Naive thymus-derived CD4-positive, alpha-beta T cell (primary cell): Measurements from ENCODE around the gene TFPI2. TPM values are rescaled to one million over a fixed set of nuclear protein-coding genes. Genes with fewer than 3 reads are reported as not detected.
"Not testable (repeated sequence)": the region's sequence is repeated elsewhere in the genome, so short reads cannot be mapped to it uniquely, and the experiment has no call there.

Experiments
- ATAC-seq: fragments of 150-1000 bp; cut with Tn5 transposase; 2 replicates; pipeline ENCODE4 v1.10.0; 2021; ENCODE audit warnings: mild to moderate bottlenecking, moderate library complexity
- CTCF ChIA-PET: fragments of 350-600 bp; sonication (Branson Sonifier 250); formaldehyde crosslinking; loops from one replicate; lab custom pipeline; 2021; ENCODE audit warnings: antibody characterized with exemption; lab: Charles Lee
- POLR2A ChIA-PET: fragments of 350-600 bp; sonication (Branson Sonifier 250); formaldehyde crosslinking; loops from one replicate; lab custom pipeline; 2021; ENCODE audit warnings: antibody characterized with exemption, inconsistent platforms; lab: Charles Lee
- DNase-seq, 9 donors: peaks; one replicate each; pipeline versions ENCODE4 v3.0.0 to v3.0.0-alpha.2; 2020 to 2022; ENCODE audit warnings: mixed read lengths in 1 of 9
- H3K27ac ChIP-seq: one replicate; pipeline ENCODE4 v1.7.0; 2013; ENCODE audit warnings: mild to moderate bottlenecking, low read depth, low read length, moderate library complexity
- H3K27me3 ChIP-seq, 2 donors: one replicate each; pipeline ENCODE4 v1.7.0; 2013; ENCODE audit warnings: low read length in 2 of 2, mild to moderate bottlenecking in 2 of 2, moderate library complexity in 2 of 2; ENCODE audit not compliant: control insufficient read depth in 2 of 2, insufficient read depth in 2 of 2
- H3K36me3 ChIP-seq, 3 experiments: 1 replicate in 2 of 3; 2 replicates in 1 of 3; pipeline ENCODE4 v1.7.0; 2013; ENCODE audit warnings: low read length in 3 of 3, mild to moderate bottlenecking in 3 of 3, moderate library complexity in 1 of 3; ENCODE audit not compliant: insufficient read depth in 3 of 3, control insufficient read depth in 2 of 3
- H3K4me1 ChIP-seq, 2 donors: one replicate each; pipeline ENCODE4 v1.7.0; 2013; ENCODE audit warnings: low read length in 2 of 2, mild to moderate bottlenecking in 2 of 2, moderate library complexity in 1 of 2; ENCODE audit not compliant: control insufficient read depth in 2 of 2, insufficient read depth in 2 of 2
- H3K4me3 ChIP-seq: 2 replicates; pipeline ENCODE4 v1.7.0; 2013; ENCODE audit warnings: mild to moderate bottlenecking, low read length
- H3K9me3 ChIP-seq, 3 experiments: 1 replicate in 2 of 3; 2 replicates in 1 of 3; pipeline ENCODE4 v1.7.0; 2013; ENCODE audit warnings: low read length in 3 of 3; ENCODE audit not compliant: control insufficient read depth in 2 of 3
- H3K27ac Mint-ChIP-seq, 9 donors: one replicate each; pipeline ENCODE4 v1.8.0; 2020 to 2022; ENCODE audit warnings: mixed read lengths in 9 of 9, mild to moderate bottlenecking in 8 of 9, moderate library complexity in 5 of 9, inconsistent platforms in 2 of 9
- H3K27me3 Mint-ChIP-seq, 5 donors: one replicate each; pipeline ENCODE4 v1.8.0; 2021 to 2022; ENCODE audit warnings: mixed read lengths in 5 of 5, mild to moderate bottlenecking in 1 of 5
- H3K36me3 Mint-ChIP-seq, 5 donors: one replicate each; pipeline ENCODE4 v1.8.0; 2020 to 2022; ENCODE audit warnings: mixed read lengths in 5 of 5, mild to moderate bottlenecking in 3 of 5, inconsistent platforms in 1 of 5
- H3K4me1 Mint-ChIP-seq, 7 donors: one replicate each; pipeline ENCODE4 v1.8.0; 2020 to 2022; ENCODE audit warnings: mixed read lengths in 7 of 7, mild to moderate bottlenecking in 3 of 7, inconsistent platforms in 1 of 7
- H3K4me3 Mint-ChIP-seq, 10 donors: one replicate each; pipeline ENCODE4 v1.8.0; 2020 to 2022; ENCODE audit warnings: mild to moderate bottlenecking in 10 of 10, mixed read lengths in 10 of 10, moderate library complexity in 6 of 10, inconsistent platforms in 2 of 10
- H3K9me3 Mint-ChIP-seq, 11 donors: one replicate each; pipeline ENCODE4 v1.8.0; 2020 to 2022; ENCODE audit warnings: mixed read lengths in 11 of 11, mild to moderate bottlenecking in 4 of 11, inconsistent platforms in 1 of 11, moderate library complexity in 1 of 11
- intact Hi-C, 2 donors: fragments of 100-400 bp; cut with micrococcal nuclease; formaldehyde crosslinking; loops; one replicate each; pipeline ENCODE4 v1.15.1; 2023
- polyA plus RNA-seq, 2 donors: library from polyadenylated mRNA; unstranded; fragments of 300-500 nt; fragmentation: Illumina TruSeq; gene quantifications; one replicate each; pipeline ENCODE4 v1.2.3, GENCODE V29; 2021
- total RNA-seq, 6 experiments: library from RNA in 5 of 6; stranded (reverse) in 5 of 6; gene quantifications; 1 replicate in 5 of 6; 2 replicates in 1 of 6; pipeline ENCODE4 v1.2.3 and lab custom pipeline; 2021 to 2026

TFPI2 gene
- total and polyA plus RNA-seq, 7 experiments from 2014 or later, result 0.71 to 0.77 TPM; not detected in 5

DNA sequence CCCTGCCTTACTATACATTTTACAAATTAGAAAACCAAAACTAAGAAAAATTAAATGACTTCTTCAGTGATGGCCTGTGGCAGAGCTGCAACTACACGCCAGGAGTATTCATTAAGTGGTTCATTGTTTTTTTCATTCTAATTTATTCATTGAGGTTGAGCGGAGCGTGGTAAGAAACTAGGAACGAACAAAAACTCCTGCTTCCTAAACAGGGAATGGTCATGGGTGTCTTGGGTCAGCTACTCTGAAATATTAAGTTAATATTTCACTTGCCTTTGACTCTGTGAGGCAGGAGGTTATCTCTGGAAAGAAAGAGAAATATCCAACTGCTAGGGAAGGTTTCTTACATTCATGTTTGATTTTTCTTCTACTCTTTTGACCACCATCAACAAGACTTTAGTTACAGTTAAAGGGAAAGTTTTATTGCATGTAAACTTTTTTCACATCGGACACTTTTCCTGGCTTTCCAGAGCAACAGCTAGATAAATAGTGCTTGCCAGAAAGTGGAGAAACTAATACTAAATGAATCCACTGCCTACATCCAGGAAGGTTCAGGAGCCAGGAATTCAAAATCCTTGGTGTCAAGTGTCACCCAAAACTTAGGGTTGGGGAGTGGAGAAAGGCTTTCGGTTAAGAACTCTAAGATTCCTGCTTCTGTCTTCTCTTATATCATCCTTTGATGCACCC, 30.1 kb upstream of the TFPI2 start:
- H3K27me3 Mint-ChIP-seq, result peaks cover 33 to 65% (median 42%) of the 10 kb centered on the region in 5 donors
- H3K9me3 ChIP-seq, result no peaks in the 10 kb centered on the region
- no peaks in the 10 kb centered on the region for H3K36me3 Mint-ChIP-seq
- H3K4me1 Mint-ChIP-seq, result peaks cover 0 to 11% (median 5%) of the 10 kb centered on the region in 7 donors
- no peak overlapping the region for H3K27ac ChIP-seq
- DNase-seq (no peak), ATAC-seq (no peak)
- H3K4me3 ChIP-seq, result no peak overlapping the region
- H3K36me3 ChIP-seq, result no peaks in the 10 kb centered on the region
- peak overlapping the region in 2 of 10 donors; percentile 58 to 62 for H3K4me3 Mint-ChIP-seq
- peaks cover 7 to 11% of the 10 kb centered on the region in 2 donors for H3K27me3 ChIP-seq
- POLR2A ChIA-PET, result no interaction called here
- intact Hi-C loops, result no loop called here
- H3K27ac Mint-ChIP-seq, result no peak overlapping the region
- no peaks in the 10 kb centered on the region for H3K4me1 ChIP-seq
- H3K9me3 Mint-ChIP-seq, result no peaks in the 10 kb centered on the region
- CTCF ChIA-PET, result no interaction called here

- intact Hi-C loops, DNase-seq, H3K4me1 Mint-ChIP-seq, H3K4me1 ChIP-seq, H3K36me3 Mint-ChIP-seq, H3K9me3 Mint-ChIP-seq, H3K4me3 Mint-ChIP-seq, H3K27ac ChIP-seq, CTCF ChIA-PET, POLR2A ChIA-PET, ATAC-seq, H3K4me3 ChIP-seq, H3K27me3 ChIP-seq, H3K36me3 ChIP-seq, H3K27ac Mint-ChIP-seq, H3K9me3 ChIP-seq: not testable (repeated sequence)
- peaks cover 20 to 39% (median 35%) of the 10 kb centered on the region in 5 donors for H3K27me3 Mint-ChIP-seq
Observed at GRCh38 chr7:93916315-93916714, 25.8 kb upstream of the TFPI2 start.

GRCh38 chr7:93915888-93916287, 25.3 kb upstream of the TFPI2 start:
- DNase-seq, H3K27ac ChIP-seq, ATAC-seq, H3K27me3 ChIP-seq, H3K9me3 ChIP-seq, H3K4me3 Mint-ChIP-seq, H3K36me3 Mint-ChIP-seq, H3K4me3 ChIP-seq, POLR2A ChIA-PET, H3K4me1 ChIP-seq, H3K36me3 ChIP-seq, H3K27ac Mint-ChIP-seq, H3K4me1 Mint-ChIP-seq, CTCF ChIA-PET, H3K9me3 Mint-ChIP-seq, intact Hi-C loops: not testable (repeated sequence)
- peaks cover 18 to 35% (median 31%) of the 10 kb centered on the region in 5 donors for H3K27me3 Mint-ChIP-seq

- CTCF ChIA-PET, H3K9me3 ChIP-seq, intact Hi-C loops, H3K27ac ChIP-seq, H3K27me3 ChIP-seq, H3K36me3 Mint-ChIP-seq, H3K4me1 Mint-ChIP-seq, H3K4me3 ChIP-seq, H3K4me3 Mint-ChIP-seq, H3K9me3 Mint-ChIP-seq, POLR2A ChIA-PET, ATAC-seq, DNase-seq, H3K27ac Mint-ChIP-seq, H3K4me1 ChIP-seq, H3K36me3 ChIP-seq: not testable (repeated sequence)
- H3K27me3 Mint-ChIP-seq, result peaks cover 12 to 29% (median 26%) of the 10 kb centered on the region in 5 donors
Observed at GRCh38 chr7:93915206-93915842, 24.8 kb upstream of the TFPI2 start.

GRCh38 chr7:93914581-93915066, 24.1 kb upstream of the TFPI2 start:
- H3K4me3 ChIP-seq, result no peak overlapping the region
- Mint-ChIP-seq H3K4me1 (no peaks in the 10 kb centered on the region), H3K9me3 (peaks cover 0 to 1% (median 0%) of the 10 kb centered on the region in 11 donors), H3K36me3 (no peaks in the 10 kb centered on the region), H3K4me3 (no peak overlapping the region), H3K27me3 (peaks cover 10 to 25% (median 23%) of the 10 kb centered on the region in 5 donors), H3K27ac (no peak overlapping the region)
- intact Hi-C loops, result no loop called here
- CTCF ChIA-PET, result interaction anchor here (1.1 kb wide), 1 partner anchor 11 kb away, joined by 4 read pairs; no protein-coding TSS in a partner anchor
- DNase-seq, result no peak
- H3K9me3 ChIP-seq, result no peaks in the 10 kb centered on the region
- H3K4me1 ChIP-seq, result no peaks in the 10 kb centered on the region
- POLR2A ChIA-PET, result no interaction called here
- no peak overlapping the region for H3K27ac ChIP-seq
- H3K36me3 ChIP-seq, result no peaks in the 10 kb centered on the region
- ATAC-seq, result no peak
- H3K27me3 ChIP-seq, result no peaks in the 10 kb centered on the region

- DNase-seq (no peak), ATAC-seq (no peak)
- H3K36me3 ChIP-seq, result no peaks in the 10 kb centered on the region
- no peaks in the 10 kb centered on the region for H3K27me3 ChIP-seq
- H3K27me3 Mint-ChIP-seq, result peaks cover 10 to 25% (median 22%) of the 10 kb centered on the region in 5 donors
- H3K4me1 Mint-ChIP-seq, result no peaks in the 10 kb centered on the region
- POLR2A ChIA-PET, result no interaction called here
- intact Hi-C loops, result no loop called here
- no peaks in the 10 kb centered on the region for H3K4me1 ChIP-seq
- no peak overlapping the region for H3K4me3 Mint-ChIP-seq
- no peaks in the 10 kb centered on the region for H3K9me3 ChIP-seq
- peaks cover 0 to 1% (median 0%) of the 10 kb centered on the region in 11 donors for H3K9me3 Mint-ChIP-seq
- H3K4me3 ChIP-seq, result no peak overlapping the region
- no peak overlapping the region for H3K27ac ChIP-seq
- no peaks in the 10 kb centered on the region for H3K36me3 Mint-ChIP-seq
- CTCF ChIA-PET, result interaction anchor here (1.1 kb wide), 1 partner anchor 10 kb away, joined by 4 read pairs; no protein-coding TSS in a partner anchor
- no peak overlapping the region for H3K27ac Mint-ChIP-seq
Observed at GRCh38 chr7:93913197-93913596, 22.6 kb upstream of the TFPI2 start.
